Medulla oblongata (tissue), 1 donor: ENCODE data around the gene ZCCHC2.

Experiments
- DNase-seq: peaks from one replicate; pipeline ENCODE4 v3.0.0-alpha.2; 2015; ENCODE audit errors: extremely low spot score

ZCCHC2 gene

GRCh38 chr18:62510789-62511188 lies 12.0 kb upstream of the ZCCHC2 start:
- no peak for DNase-seq

GRCh38 chr18:62512532-62512931 lies 10.3 kb upstream of the ZCCHC2 start:
- DNase-seq: no peak

- no peak for DNase-seq
Measured at GRCh38 chr18:62512996-62513395, 9.8 kb upstream of the ZCCHC2 start.

- no peak for DNase-seq
Measured at GRCh38 chr18:62514570-62514969, 8.3 kb upstream of the ZCCHC2 start.

GRCh38 chr18:62516242-62516641 lies 6.6 kb upstream of the ZCCHC2 start:
- no peak for DNase-seq

- DNase-seq: no peak
Measured at GRCh38 chr18:62518460-62519375, 4.1 kb upstream of the ZCCHC2 start.

- DNase-seq: no peak
Measured at GRCh38 chr18:62519684-62520083, 3.1 kb upstream of the ZCCHC2 start.

- DNase-seq: no peak
Measured at GRCh38 chr18:62521082-62521481, 1.7 kb upstream of the ZCCHC2 start.

- no peak for DNase-seq
Measured at GRCh38 chr18:62521593-62521992, 1.2 kb upstream of the ZCCHC2 start.

GRCh38 chr18:62522178-62522503 lies 684 bp upstream of the ZCCHC2 start:
- no peak for DNase-seq

GRCh38 chr18:62523255-62523588 lies 397 bp downstream of the ZCCHC2 start:
- DNase-seq: no peak

- peak; percentile 21 for DNase-seq
Measured at GRCh38 chr18:62523631-62524439, 1.0 kb downstream of the ZCCHC2 start.

GRCh38 chr18:62524440-62525200 lies 1.8 kb downstream of the ZCCHC2 start:
- peak; percentile 68 for DNase-seq

- DNase-seq: peak; percentile 35
Measured at GRCh38 chr18:62525608-62526007, 2.8 kb downstream of the ZCCHC2 start.

GRCh38 chr18:62526098-62527025 lies 3.5 kb downstream of the ZCCHC2 start:
- peak; percentile 82 for DNase-seq

- no peak for DNase-seq
Measured at GRCh38 chr18:62529597-62529996, 6.8 kb downstream of the ZCCHC2 start.

- DNase-seq: peak; percentile 26
Measured at GRCh38 chr18:62531078-62531477, 8.3 kb downstream of the ZCCHC2 start.

GRCh38 chr18:62531931-62532330 lies 9.1 kb downstream of the ZCCHC2 start:
- no peak for DNase-seq

GRCh38 chr18:62536005-62536404 lies 13.2 kb downstream of the ZCCHC2 start:
- no peak for DNase-seq

- DNase-seq: no peak
Measured at GRCh38 chr18:62537042-62537894, 14.4 kb downstream of the ZCCHC2 start.
